ENCODE results near the gene EXOC6B.

The EXOC6B gene

GRCh38 chr2:72512376-72512775 is 313.5 kb downstream of the EXOC6B start:
- no peak overlapping the region for H2AFZ ChIP-seq (ENCODE audit: low read length)
- no peaks in the 10 kb centered on the region for H4K20me1 ChIP-seq (ENCODE audit: insufficient read depth, low read length, poor library complexity, severe bottlenecking)
- no peaks in the 10 kb centered on the region for H3K36me3 ChIP-seq (ENCODE audit: insufficient read depth, low read length)
- no peaks in the 10 kb centered on the region for H3F3A ChIP-seq (ENCODE audit: low read depth)
- no peak overlapping the region for H3K9ac ChIP-seq (ENCODE audit: low read depth, low read length, poor library complexity, severe bottlenecking)
- H3K4me1 ChIP-seq (ENCODE audit: insufficient read depth, low read length, poor library complexity, severe bottlenecking): no peaks in the 10 kb centered on the region
- TF ChIP-seq EZH2phosphoT487 (IDR thresholded peaks at IDR 0.05; ENCODE audit: borderline replicate concordance): no peak
- TF ChIP-seq CTCF (conservative IDR thresholded peaks at IDR 0.05; ENCODE audit: low read length): no peak
- no peaks in the 10 kb centered on the region for H3K9me3 ChIP-seq (ENCODE audit: insufficient read depth, low read depth, low read length)
- H3K27me3 ChIP-seq (ENCODE audit: insufficient read depth, low read length, poor library complexity, severe bottlenecking): no peaks in the 10 kb centered on the region
- H3K4me2 ChIP-seq (ENCODE audit: low read depth, low read length, poor library complexity, severe bottlenecking): no peak overlapping the region
- H3K4me3 ChIP-seq (ENCODE audit: low read length, poor library complexity, severe bottlenecking): no peak overlapping the region
- no peaks in the 10 kb centered on the region for H3K79me2 ChIP-seq (ENCODE audit: insufficient read depth, low read length)
- no peaks in the 10 kb centered on the region for H3K9me2 ChIP-seq (replicated peaks; ENCODE audit: low read depth, low read length)

- H3K4me2 ChIP-seq (ENCODE audit: low read depth, low read length, poor library complexity, severe bottlenecking): no peak overlapping the region
- no peaks in the 10 kb centered on the region for H3K27me3 ChIP-seq (ENCODE audit: insufficient read depth, low read length, poor library complexity, severe bottlenecking)
- no peak overlapping the region for H2AFZ ChIP-seq (ENCODE audit: low read length)
- no peaks in the 10 kb centered on the region for H3K9me2 ChIP-seq (replicated peaks; ENCODE audit: low read depth, low read length)
- no peaks in the 10 kb centered on the region for H3K79me2 ChIP-seq (ENCODE audit: insufficient read depth, low read length)
- no peaks in the 10 kb centered on the region for H4K20me1 ChIP-seq (ENCODE audit: insufficient read depth, low read length, poor library complexity, severe bottlenecking)
- H3K4me3 ChIP-seq (ENCODE audit: low read length, poor library complexity, severe bottlenecking): no peak overlapping the region
- H3K9me3 ChIP-seq (ENCODE audit: insufficient read depth, low read depth, low read length): no peaks in the 10 kb centered on the region
- no peak overlapping the region for H3K9ac ChIP-seq (ENCODE audit: low read depth, low read length, poor library complexity, severe bottlenecking)
- no peaks in the 10 kb centered on the region for H3K36me3 ChIP-seq (ENCODE audit: insufficient read depth, low read length)
- TF ChIP-seq EZH2phosphoT487 (IDR thresholded peaks at IDR 0.05; ENCODE audit: borderline replicate concordance) (no peak), CTCF (conservative IDR thresholded peaks at IDR 0.05; ENCODE audit: low read length) (no peak)
- no peaks in the 10 kb centered on the region for H3F3A ChIP-seq (ENCODE audit: low read depth)
- no peaks in the 10 kb centered on the region for H3K4me1 ChIP-seq (ENCODE audit: insufficient read depth, low read length, poor library complexity, severe bottlenecking)
These were observed 313.9 kb downstream of the EXOC6B start for GRCh38 chr2:72511906-72512305.

- no peaks in the 10 kb centered on the region for H3K4me1 ChIP-seq (ENCODE audit: insufficient read depth, low read length, poor library complexity, severe bottlenecking)
- no peaks in the 10 kb centered on the region for H3F3A ChIP-seq (ENCODE audit: low read depth)
- no peak overlapping the region for H3K4me3 ChIP-seq (ENCODE audit: low read length, poor library complexity, severe bottlenecking)
- no peak overlapping the region for H3K9ac ChIP-seq (ENCODE audit: low read depth, low read length, poor library complexity, severe bottlenecking)
- no peaks in the 10 kb centered on the region for H4K20me1 ChIP-seq (ENCODE audit: insufficient read depth, low read length, poor library complexity, severe bottlenecking)
- H3K36me3 ChIP-seq (ENCODE audit: insufficient read depth, low read length): no peaks in the 10 kb centered on the region
- H3K9me2 ChIP-seq (replicated peaks; ENCODE audit: low read depth, low read length): no peaks in the 10 kb centered on the region
- H3K4me2 ChIP-seq (ENCODE audit: low read depth, low read length, poor library complexity, severe bottlenecking): no peak overlapping the region
- TF ChIP-seq CTCF (conservative IDR thresholded peaks at IDR 0.05; ENCODE audit: low read length) (no peak), EZH2phosphoT487 (IDR thresholded peaks at IDR 0.05; ENCODE audit: borderline replicate concordance) (no peak)
- no peak overlapping the region for H2AFZ ChIP-seq (ENCODE audit: low read length)
- no peaks in the 10 kb centered on the region for H3K27me3 ChIP-seq (ENCODE audit: insufficient read depth, low read length, poor library complexity, severe bottlenecking)
- H3K79me2 ChIP-seq (ENCODE audit: insufficient read depth, low read length): no peaks in the 10 kb centered on the region
- no peaks in the 10 kb centered on the region for H3K9me3 ChIP-seq (ENCODE audit: insufficient read depth, low read depth, low read length)
These were observed 328.1 kb downstream of the EXOC6B start for GRCh38 chr2:72497763-72498162.
